Liver (tissue), 9 donors: ENCODE results near the gene SERTAD3. TPM values are rescaled to one million over a fixed set of nuclear protein-coding genes. Genes with fewer than 3 reads are reported as not detected.
A peak's percentile ranks its signal among the peaks of the same experiment; 100 is the strongest.

ENCODE experiments used
- DNase-seq: peaks from one replicate; pipeline ENCODE4 v3.0.0-alpha.2; 2017; ENCODE audit warnings: low spot score
- H3K27ac ChIP-seq, 2 donors: one replicate each; pipeline ENCODE4 v1.7.0; 2013; ENCODE audit warnings: inconsistent platforms in 2 of 2, low read length in 2 of 2, control low read depth in 1 of 2, low read depth in 1 of 2, mild to moderate bottlenecking in 1 of 2
- H3K27me3 ChIP-seq, 4 donors: one replicate each; pipeline versions ENCODE4 v1.6.1 to v1.7.0; 2013; ENCODE audit warnings: low read length in 3 of 4, inconsistent platforms in 1 of 4, mild to moderate bottlenecking in 1 of 4, moderate library complexity in 1 of 4; ENCODE audit not compliant: control insufficient read depth in 4 of 4, insufficient read depth in 4 of 4
- H3K36me3 ChIP-seq, 4 donors: one replicate each; pipeline versions ENCODE4 v1.6.1 to v1.7.0; 2013; ENCODE audit warnings: low read length in 3 of 4, mild to moderate bottlenecking in 3 of 4, low read depth in 1 of 4, moderate library complexity in 1 of 4; ENCODE audit not compliant: control insufficient read depth in 4 of 4, insufficient read depth in 3 of 4
- H3K4me1 ChIP-seq, 4 donors: one replicate each; pipeline versions ENCODE4 v1.6.1 to v1.7.0; 2013; ENCODE audit warnings: low read length in 3 of 4, mild to moderate bottlenecking in 3 of 4, moderate library complexity in 1 of 4; ENCODE audit not compliant: control insufficient read depth in 4 of 4, insufficient read depth in 4 of 4
- H3K4me3 ChIP-seq, 3 donors: one replicate each; pipeline versions ENCODE4 v1.6.1 to v1.7.0; 2013; ENCODE audit warnings: low read length in 3 of 3, control low read depth in 1 of 3, low read depth in 1 of 3, mild to moderate bottlenecking in 1 of 3
- H3K9ac ChIP-seq, 2 donors: one replicate each; pipeline ENCODE4 v1.7.0; 2013; ENCODE audit warnings: low read length in 2 of 2, mild to moderate bottlenecking in 2 of 2, moderate library complexity in 2 of 2, control low read depth in 1 of 2, low read depth in 1 of 2
- H3K9me3 ChIP-seq, 4 donors: one replicate each; pipeline versions ENCODE4 v1.6.1 to v1.7.0; 2013; ENCODE audit warnings: low read length in 3 of 4; ENCODE audit not compliant: control insufficient read depth in 4 of 4
- ATF3 ChIP-seq: IDR thresholded peaks from 2 replicates; pipeline ENCODE4 v1.6.1; 2016; ENCODE audit warnings: antibody characterized with exemption
- CTCF ChIP-seq: fragments of 150-350 bp; IDR thresholded peaks from 2 replicates; pipeline ENCODE4 v1.5.1; 2017; ENCODE audit warnings: improper control_type of control experiment, low read depth, low read length; ENCODE audit not compliant: missing input control
- EGR1 ChIP-seq, 2 donors: IDR thresholded peaks; 2 replicates each; pipeline ENCODE4 v1.6.1; 2016 to 2018; ENCODE audit warnings: antibody characterized with exemption in 2 of 2, low read depth in 2 of 2
- FOXA1 ChIP-seq: IDR thresholded peaks from 2 replicates; pipeline ENCODE4 v1.6.1; 2016; ENCODE audit warnings: antibody characterized with exemption
- FOXA2 ChIP-seq: IDR thresholded peaks from 2 replicates; pipeline ENCODE4 v1.6.1; 2016; ENCODE audit warnings: antibody characterized with exemption
- GABPA ChIP-seq, 2 donors: IDR thresholded peaks in 1 of 2; conservative IDR thresholded peaks in 1 of 2; 2 replicates each; pipeline ENCODE4 v1.6.1; 2016; ENCODE audit warnings: antibody characterized with exemption in 2 of 2, mild to moderate bottlenecking in 1 of 2, moderate library complexity in 1 of 2
- HNF4A ChIP-seq, 2 donors: conservative IDR thresholded peaks; 2 replicates each; pipeline ENCODE4 v1.6.1; 2016; ENCODE audit warnings: antibody characterized with exemption in 2 of 2, mild to moderate bottlenecking in 2 of 2
- HNF4G ChIP-seq: IDR thresholded peaks from 2 replicates; pipeline ENCODE4 v1.6.1; 2016; ENCODE audit warnings: antibody characterized with exemption
- JUND ChIP-seq, 2 donors: IDR thresholded peaks; 2 replicates each; pipeline ENCODE4 v1.6.1; 2016; ENCODE audit warnings: antibody characterized with exemption in 2 of 2
- MAX ChIP-seq: IDR thresholded peaks from 2 replicates; pipeline ENCODE4 v1.6.1; 2016; ENCODE audit warnings: antibody characterized with exemption
- NR2F2 ChIP-seq: IDR thresholded peaks from 2 replicates; pipeline ENCODE4 v1.6.1; 2016; ENCODE audit warnings: antibody characterized with exemption
- RAD21 ChIP-seq, 2 donors: IDR thresholded peaks; 2 replicates each; pipeline ENCODE4 v1.6.1; 2016; ENCODE audit warnings: antibody characterized with exemption in 2 of 2, mild to moderate bottlenecking in 2 of 2
- REST ChIP-seq: IDR thresholded peaks from 2 replicates; pipeline ENCODE4 v1.6.1; 2016; ENCODE audit warnings: antibody characterized with exemption, mild to moderate bottlenecking
- RXRA ChIP-seq, 2 donors: IDR thresholded peaks; 2 replicates each; pipeline ENCODE4 v1.6.1; 2017 to 2018; ENCODE audit warnings: antibody characterized with exemption in 2 of 2, mild to moderate bottlenecking in 1 of 2
- SP1 ChIP-seq: IDR thresholded peaks from 2 replicates; pipeline ENCODE4 v1.6.1; 2018; ENCODE audit warnings: antibody characterized with exemption, mild to moderate bottlenecking
- TAF1 ChIP-seq: conservative IDR thresholded peaks from 2 replicates; pipeline ENCODE4 v1.6.1; 2016; ENCODE audit warnings: antibody characterized with exemption, mild to moderate bottlenecking
- YY1 ChIP-seq: IDR thresholded peaks from 2 replicates; pipeline ENCODE4 v1.6.1; 2016; ENCODE audit warnings: antibody characterized with exemption, mild to moderate bottlenecking
- ZBTB33 ChIP-seq: IDR thresholded peaks from 2 replicates; pipeline ENCODE4 v1.6.1; 2016; ENCODE audit warnings: antibody characterized with exemption
- WGBS: extraction: QIAGEN DNeasy Blood & Tissue Kit; methylation state at CpG from one replicate; pipeline ENCODE4 v1.1.7; 2013; 5-methylcytosine and 5-hydroxymethylcytosine counted together
- polyA plus RNA-seq, 2 donors: library from polyadenylated mRNA; stranded (reverse) in 1 of 2; unstranded in 1 of 2; fragments of 200-250 nt in 1 of 2; fragments of >200 nt in 1 of 2; fragmentation: Nextera tagmentation in 1 of 2; extraction: Ambion mirVana in 1 of 2; gene quantifications; one replicate each; pipeline versions ENCODE4 v1.2.1 to v1.2.3, GENCODE V29; 2013 to 2015
- total RNA-seq, 2 donors: library from RNA; depleted of rRNA; stranded (reverse); fragments of >200 nt; gene quantifications; one replicate each; pipeline ENCODE4 v1.2.3, GENCODE V29; 2014
- donor health status: healthy.
- donor health status: healthy.
- donor health status: healthy.
- donor health status: healthy.
- donor health status: healthy.

The SERTAD3 gene
- total and polyA plus RNA-seq, 4 donors: 6.1 to 8.9 (median 6.9) TPM

- Histone ChIP-seq H3K4me1 (peaks cover 0 to 19% (median 13%) of the 10 kb centered on the region in 4 donors), H3K9ac (peak overlapping the region; percentile 87 to 99), H3K27me3 (no peaks in the 10 kb centered on the region), H3K36me3 (peaks cover 8 to 26% (median 17%) of the 10 kb centered on the region in 4 donors), H3K27ac (peak overlapping the region; percentile 92 to 93), H3K9me3 (no peaks in the 10 kb centered on the region), H3K4me3 (peak overlapping the region; percentile 85 to 91 (median 89))
- peak; percentile 98 for DNase-seq
- WGBS: under 1% methylated on average over 52 of the region's 52 CpGs
- TF ChIP-seq EGR1 (IDR thresholded peaks at IDR 0.05; ENCODE audit: low read depth in 2 of 2): peak; percentile 51 to 68
- TF ChIP-seq RXRA (IDR thresholded peaks at IDR 0.05): peak; percentile 62 to 73
- no peak for TF ChIP-seq CTCF
- peak; percentile 48 to 58 for TF ChIP-seq RAD21 (IDR thresholded peaks at IDR 0.05)
- TF ChIP-seq REST: peak; percentile 68
- TF ChIP-seq FOXA1: no peak
- TF ChIP-seq ATF3: no peak
- TF ChIP-seq MAX: peak; percentile 78
- peak; percentile 72 for TF ChIP-seq TAF1
- peak; percentile 30 to 46 for TF ChIP-seq HNF4A (conservative IDR thresholded peaks at IDR 0.05)
- TF ChIP-seq GABPA (IDR thresholded peaks at IDR 0.05 in 1 of 2, conservative IDR thresholded peaks at IDR 0.05 in 1 of 2): peak in 1 of 2 donors; percentile 71
- peak; percentile 68 for TF ChIP-seq NR2F2
- peak; percentile 95 for TF ChIP-seq SP1
- peak; percentile 29 for TF ChIP-seq HNF4G
- no peak for TF ChIP-seq FOXA2
- TF ChIP-seq YY1: peak; percentile 81
- peak in 1 of 2 donors; percentile 49 for TF ChIP-seq JUND (IDR thresholded peaks at IDR 0.05)
- peak; percentile 79 for TF ChIP-seq ZBTB33
Measured at GRCh38 chr19:40443131-40443999, 770 bp downstream of the SERTAD3 start.
